Lower leg skin (tissue), 3 donors: Measurements from ENCODE around the gene AEBP1.

ENCODE experiments used
- POLR2A ChIP-seq, 2 donors: fragments of 450-650 bp; IDR thresholded peaks; one replicate each; pipeline ENCODE4 v1.6.1; 2016 to 2017; ENCODE audit warnings: antibody characterized with exemption in 2 of 2, mild to moderate bottlenecking in 1 of 2, moderate library complexity in 1 of 2
- TF ChIP-seq, protein P1 (sequence below), 3 donors: fragments of 450-650 bp; IDR thresholded peaks; one replicate each; pipeline ENCODE4 v1.5.1; 2016; ENCODE audit warnings: antibody characterized with exemption in 3 of 3, mild to moderate bottlenecking in 3 of 3, moderate library complexity in 2 of 3

- TF ChIP-seq, protein P1, sequence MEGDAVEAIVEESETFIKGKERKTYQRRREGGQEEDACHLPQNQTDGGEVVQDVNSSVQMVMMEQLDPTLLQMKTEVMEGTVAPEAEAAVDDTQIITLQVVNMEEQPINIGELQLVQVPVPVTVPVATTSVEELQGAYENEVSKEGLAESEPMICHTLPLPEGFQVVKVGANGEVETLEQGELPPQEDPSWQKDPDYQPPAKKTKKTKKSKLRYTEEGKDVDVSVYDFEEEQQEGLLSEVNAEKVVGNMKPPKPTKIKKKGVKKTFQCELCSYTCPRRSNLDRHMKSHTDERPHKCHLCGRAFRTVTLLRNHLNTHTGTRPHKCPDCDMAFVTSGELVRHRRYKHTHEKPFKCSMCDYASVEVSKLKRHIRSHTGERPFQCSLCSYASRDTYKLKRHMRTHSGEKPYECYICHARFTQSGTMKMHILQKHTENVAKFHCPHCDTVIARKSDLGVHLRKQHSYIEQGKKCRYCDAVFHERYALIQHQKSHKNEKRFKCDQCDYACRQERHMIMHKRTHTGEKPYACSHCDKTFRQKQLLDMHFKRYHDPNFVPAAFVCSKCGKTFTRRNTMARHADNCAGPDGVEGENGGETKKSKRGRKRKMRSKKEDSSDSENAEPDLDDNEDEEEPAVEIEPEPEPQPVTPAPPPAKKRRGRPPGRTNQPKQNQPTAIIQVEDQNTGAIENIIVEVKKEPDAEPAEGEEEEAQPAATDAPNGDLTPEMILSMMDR (IDR thresholded peaks at IDR 0.05), result no peak
- TF ChIP-seq POLR2A (IDR thresholded peaks at IDR 0.05), result no peak
These were observed 36.2 kb downstream of the AEBP1 start for GRCh38 chr7:44140341-44140740.
